C4-2B (cell line): ENCODE measurements around the gene TTC39B.

Source experiments
- ZFX ChIP-seq: fragments of 450-650 bp; IDR thresholded peaks from 2 replicates; pipeline ENCODE4 v1.6.1; 2017
- TF ChIP-seq, protein P1 (sequence below): fragments of 450-650 bp; conservative IDR thresholded peaks from 2 replicates; pipeline ENCODE4 v1.5.1; 2017; ENCODE audit warnings: mild to moderate bottlenecking

DNA sequence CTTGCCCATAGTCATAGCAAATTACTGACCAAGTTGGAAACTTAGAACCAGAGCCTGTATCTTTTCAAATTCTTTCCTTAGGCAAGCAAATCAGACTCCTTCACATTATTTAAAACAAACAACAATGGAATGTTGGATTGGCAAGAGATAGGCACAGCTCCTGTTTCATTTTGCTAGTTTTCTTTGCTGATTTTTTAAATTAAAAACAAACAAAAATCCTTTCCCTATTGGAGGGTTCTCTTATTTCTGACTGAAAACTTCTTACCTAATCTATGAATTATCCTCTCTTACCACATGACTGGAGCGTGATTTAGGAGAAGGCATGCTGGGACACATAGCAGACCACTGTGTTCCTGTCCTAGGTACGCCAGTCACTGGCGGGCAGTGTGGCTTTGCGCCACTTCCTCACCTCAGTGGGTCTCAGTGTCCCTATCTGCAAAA lies 63.0 kb downstream of the TTC39B start:
- TF ChIP-seq, protein P1, sequence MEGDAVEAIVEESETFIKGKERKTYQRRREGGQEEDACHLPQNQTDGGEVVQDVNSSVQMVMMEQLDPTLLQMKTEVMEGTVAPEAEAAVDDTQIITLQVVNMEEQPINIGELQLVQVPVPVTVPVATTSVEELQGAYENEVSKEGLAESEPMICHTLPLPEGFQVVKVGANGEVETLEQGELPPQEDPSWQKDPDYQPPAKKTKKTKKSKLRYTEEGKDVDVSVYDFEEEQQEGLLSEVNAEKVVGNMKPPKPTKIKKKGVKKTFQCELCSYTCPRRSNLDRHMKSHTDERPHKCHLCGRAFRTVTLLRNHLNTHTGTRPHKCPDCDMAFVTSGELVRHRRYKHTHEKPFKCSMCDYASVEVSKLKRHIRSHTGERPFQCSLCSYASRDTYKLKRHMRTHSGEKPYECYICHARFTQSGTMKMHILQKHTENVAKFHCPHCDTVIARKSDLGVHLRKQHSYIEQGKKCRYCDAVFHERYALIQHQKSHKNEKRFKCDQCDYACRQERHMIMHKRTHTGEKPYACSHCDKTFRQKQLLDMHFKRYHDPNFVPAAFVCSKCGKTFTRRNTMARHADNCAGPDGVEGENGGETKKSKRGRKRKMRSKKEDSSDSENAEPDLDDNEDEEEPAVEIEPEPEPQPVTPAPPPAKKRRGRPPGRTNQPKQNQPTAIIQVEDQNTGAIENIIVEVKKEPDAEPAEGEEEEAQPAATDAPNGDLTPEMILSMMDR, result no peak
- TF ChIP-seq ZFX, result no peak
